ENCODE data around the gene SLC35F3.

GRCh38 chr1:234286206-234286605, 381.7 kb downstream of the SLC35F3 start:
- no peak for TF ChIP-seq JUND (IDR thresholded peaks at IDR 0.05)
- TF ChIP-seq, protein P1, sequence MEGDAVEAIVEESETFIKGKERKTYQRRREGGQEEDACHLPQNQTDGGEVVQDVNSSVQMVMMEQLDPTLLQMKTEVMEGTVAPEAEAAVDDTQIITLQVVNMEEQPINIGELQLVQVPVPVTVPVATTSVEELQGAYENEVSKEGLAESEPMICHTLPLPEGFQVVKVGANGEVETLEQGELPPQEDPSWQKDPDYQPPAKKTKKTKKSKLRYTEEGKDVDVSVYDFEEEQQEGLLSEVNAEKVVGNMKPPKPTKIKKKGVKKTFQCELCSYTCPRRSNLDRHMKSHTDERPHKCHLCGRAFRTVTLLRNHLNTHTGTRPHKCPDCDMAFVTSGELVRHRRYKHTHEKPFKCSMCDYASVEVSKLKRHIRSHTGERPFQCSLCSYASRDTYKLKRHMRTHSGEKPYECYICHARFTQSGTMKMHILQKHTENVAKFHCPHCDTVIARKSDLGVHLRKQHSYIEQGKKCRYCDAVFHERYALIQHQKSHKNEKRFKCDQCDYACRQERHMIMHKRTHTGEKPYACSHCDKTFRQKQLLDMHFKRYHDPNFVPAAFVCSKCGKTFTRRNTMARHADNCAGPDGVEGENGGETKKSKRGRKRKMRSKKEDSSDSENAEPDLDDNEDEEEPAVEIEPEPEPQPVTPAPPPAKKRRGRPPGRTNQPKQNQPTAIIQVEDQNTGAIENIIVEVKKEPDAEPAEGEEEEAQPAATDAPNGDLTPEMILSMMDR (IDR thresholded peaks at IDR 0.05; ENCODE audit: low read depth, low read length, missing input control): no peak
- no peak for TF ChIP-seq REST (IDR thresholded peaks at IDR 0.05)
- TF ChIP-seq MAX (IDR thresholded peaks at IDR 0.05): no peak
- TF ChIP-seq, protein P2, sequence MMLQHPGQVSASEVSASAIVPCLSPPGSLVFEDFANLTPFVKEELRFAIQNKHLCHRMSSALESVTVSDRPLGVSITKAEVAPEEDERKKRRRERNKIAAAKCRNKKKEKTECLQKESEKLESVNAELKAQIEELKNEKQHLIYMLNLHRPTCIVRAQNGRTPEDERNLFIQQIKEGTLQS (IDR thresholded peaks at IDR 0.05): no peak
- no peak for TF ChIP-seq GABPA (IDR thresholded peaks at IDR 0.05 in 1 of 2, conservative IDR thresholded peaks at IDR 0.05 in 1 of 2)
- no peak for TF ChIP-seq YY1 (IDR thresholded peaks at IDR 0.05)
- TF ChIP-seq, protein P3, sequence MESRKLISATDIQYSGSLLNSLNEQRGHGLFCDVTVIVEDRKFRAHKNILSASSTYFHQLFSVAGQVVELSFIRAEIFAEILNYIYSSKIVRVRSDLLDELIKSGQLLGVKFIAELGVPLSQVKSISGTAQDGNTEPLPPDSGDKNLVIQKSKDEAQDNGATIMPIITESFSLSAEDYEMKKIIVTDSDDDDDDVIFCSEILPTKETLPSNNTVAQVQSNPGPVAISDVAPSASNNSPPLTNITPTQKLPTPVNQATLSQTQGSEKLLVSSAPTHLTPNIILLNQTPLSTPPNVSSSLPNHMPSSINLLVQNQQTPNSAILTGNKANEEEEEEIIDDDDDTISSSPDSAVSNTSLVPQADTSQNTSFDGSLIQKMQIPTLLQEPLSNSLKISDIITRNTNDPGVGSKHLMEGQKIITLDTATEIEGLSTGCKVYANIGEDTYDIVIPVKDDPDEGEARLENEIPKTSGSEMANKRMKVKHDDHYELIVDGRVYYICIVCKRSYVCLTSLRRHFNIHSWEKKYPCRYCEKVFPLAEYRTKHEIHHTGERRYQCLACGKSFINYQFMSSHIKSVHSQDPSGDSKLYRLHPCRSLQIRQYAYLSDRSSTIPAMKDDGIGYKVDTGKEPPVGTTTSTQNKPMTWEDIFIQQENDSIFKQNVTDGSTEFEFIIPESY (IDR thresholded peaks at IDR 0.05): no peak
- no peak for TF ChIP-seq TAF1 (conservative IDR thresholded peaks at IDR 0.05)
